H1 (cell line): Measurements from ENCODE around the gene DGKH. TPM values are rescaled to one million over a fixed set of nuclear protein-coding genes. Genes with fewer than 3 reads are reported as not detected.

ENCODE experiments used
- NANOG ChIP-seq: IDR thresholded peaks from 2 replicates; pipeline ENCODE4 v1.6.1; 2011; ENCODE audit warnings: low read length, low read depth, mild to moderate bottlenecking, inconsistent platforms; ENCODE audit not compliant: insufficient read depth, poor library complexity, severe bottlenecking
- SIN3A ChIP-seq, 2 experiments: IDR thresholded peaks in 1 of 2; conservative IDR thresholded peaks in 1 of 2; 2 replicates each; pipeline ENCODE4 v1.6.1; 2011 to 2012; ENCODE audit warnings: low read length in 2 of 2, improper control_type of control experiment in 1 of 2, low read depth in 1 of 2, mild to moderate bottlenecking in 1 of 2
- polyA plus RNA-seq, 7 experiments: library from polyadenylated mRNA; depleted of rRNA in 3 of 7; stranded (reverse) in 5 of 7; unstranded in 2 of 7; fragments of >200 nt in 5 of 7; fragments of 200-250 nt in 2 of 7; gene quantifications; 1 replicate in 5 of 7; 2 replicates in 1 of 7; 4 replicates in 1 of 7; pipeline versions ENCODE4 v1.2.1 to v1.2.3, GENCODE V29; 2011 to 2013; ENCODE audit warnings: missing spikeins in 2 of 7, mixed read lengths in 2 of 7
- total RNA-seq: library from RNA; stranded (reverse); fragmentation: NEBNext Ultra II Directional; extraction: Animal tissue kit (Norgen Biotek cat#: 25700); gene quantifications from 2 replicates; pipeline ENCODE4 v1.2.1, GENCODE V29; 2021

Gene DGKH
- total and polyA plus RNA-seq, 2 of the 8 experiments (the other 6 are each of a cell fraction or from before 2014, with no cell fraction given): 2.1 to 7.9 TPM

DNA sequence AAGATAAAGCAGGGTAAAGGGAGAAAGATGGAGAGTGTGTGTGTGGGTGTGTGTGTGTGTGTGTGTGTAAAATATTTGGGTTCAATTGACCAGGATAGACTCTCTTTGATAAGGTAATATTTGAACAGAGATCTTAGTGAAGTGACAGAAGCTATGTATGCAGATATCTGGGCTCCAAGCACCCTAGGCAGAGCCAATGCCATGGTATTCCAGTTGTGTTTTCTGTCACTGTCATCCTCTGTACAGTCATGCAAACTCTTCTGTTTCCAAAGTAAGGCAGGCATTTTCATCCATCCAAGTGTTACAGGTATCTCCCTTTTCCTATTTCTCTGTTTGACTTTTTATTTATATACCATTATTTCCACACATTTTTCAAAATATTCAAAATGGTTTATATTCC is 13.5 kb downstream of the DGKH start (continued):
- TF ChIP-seq NANOG: no peak
- TF ChIP-seq SIN3A (conservative IDR thresholded peaks at IDR 0.05 in 1 of 2, IDR thresholded peaks at IDR 0.05 in 1 of 2; ENCODE audit: low read depth in 1 of 2, low read length in 2 of 2): no peak
- TF ChIP-seq, all 59 proteins: peak for 0
